ENCODE data around the gene NFIB.

NFIB gene

DNA sequence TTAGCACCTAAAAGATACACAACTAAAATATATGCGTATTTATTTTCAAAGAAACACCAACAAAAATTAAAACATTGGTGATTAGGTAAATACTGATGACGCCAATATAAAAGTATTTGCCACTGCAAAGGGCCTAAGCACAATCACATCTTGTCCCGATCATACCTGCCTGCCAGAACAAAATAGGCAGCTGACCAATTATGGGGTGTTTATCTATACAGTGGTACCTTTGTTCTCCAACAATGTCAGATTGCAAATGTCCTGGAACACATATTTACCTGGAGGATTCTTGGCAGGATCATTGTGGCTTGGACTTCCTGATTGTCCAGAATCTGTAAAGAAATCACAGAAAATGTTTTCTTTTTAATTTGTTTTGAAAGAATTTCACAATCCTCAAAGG is 134.5 kb downstream of the NFIB start:
- DNase-seq = no peak

DNA sequence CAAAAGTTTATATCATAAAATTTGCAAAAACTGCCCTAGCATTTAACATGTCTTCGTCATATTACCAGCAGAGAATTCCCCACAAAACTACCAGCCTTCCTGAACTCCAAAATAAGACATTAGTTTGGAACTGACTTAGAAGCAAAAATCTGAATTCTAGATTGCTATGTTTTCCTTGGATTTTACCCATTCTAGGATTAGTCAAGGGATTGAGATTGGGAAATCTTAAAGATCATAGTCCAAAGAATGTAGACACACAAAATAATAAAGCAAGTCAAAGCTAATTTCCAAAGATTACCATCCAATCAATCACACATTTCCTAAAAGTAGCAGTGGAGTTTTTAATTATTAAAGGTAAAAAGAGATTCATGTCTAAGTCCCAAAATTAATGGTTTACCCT is 138.2 kb downstream of the NFIB start:
- DNase-seq = no peak

DNA sequence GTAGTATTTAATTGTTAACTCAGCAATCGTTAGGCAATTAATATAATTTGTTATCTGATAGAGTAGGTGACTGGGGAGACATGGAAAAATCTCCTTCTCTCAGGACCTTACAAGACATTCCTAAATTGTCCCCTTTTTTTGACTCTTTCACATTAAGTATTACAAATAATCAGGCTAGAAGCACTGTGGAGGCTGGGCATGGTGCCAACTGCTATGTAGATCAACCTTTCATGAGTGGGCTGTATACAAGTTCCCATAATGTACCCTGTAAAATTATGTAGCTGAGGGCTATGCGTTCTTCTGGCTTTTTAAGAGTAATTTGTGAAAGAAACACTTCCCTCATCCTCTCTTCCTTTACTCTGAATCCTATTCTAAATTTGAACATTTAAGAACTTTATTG is 140.2 kb downstream of the NFIB start:
- DNase-seq = no peak

DNA sequence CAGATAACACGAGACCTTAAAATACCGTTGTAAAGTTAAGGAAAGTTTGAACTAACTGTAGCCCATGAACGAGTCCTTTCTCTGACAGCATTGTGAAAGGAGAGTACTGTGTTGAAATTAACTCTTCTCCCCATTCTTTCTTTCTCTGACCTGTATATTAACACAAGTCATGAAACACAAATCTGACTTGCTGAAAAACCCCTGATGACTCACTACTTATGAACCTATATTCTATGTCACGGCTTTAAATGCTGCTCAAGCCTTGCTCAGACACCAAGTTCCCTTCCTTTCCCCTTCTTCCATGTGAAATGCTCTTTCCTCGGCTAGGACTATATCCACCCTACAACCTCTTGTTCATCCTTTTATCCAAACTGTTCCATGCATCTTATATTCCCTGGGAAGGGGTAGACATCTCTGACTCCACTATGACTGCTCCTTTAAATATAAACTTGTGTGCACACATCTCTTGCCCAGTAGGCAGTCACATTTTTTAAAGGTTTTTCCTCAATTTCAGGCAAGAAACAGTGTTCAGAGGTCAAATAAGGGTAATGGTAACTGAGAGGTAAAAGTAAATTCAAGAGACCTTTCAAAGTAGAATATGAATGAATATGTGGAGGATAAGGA is 142.9 kb downstream of the NFIB start:
- DNase-seq = no peak

DNA sequence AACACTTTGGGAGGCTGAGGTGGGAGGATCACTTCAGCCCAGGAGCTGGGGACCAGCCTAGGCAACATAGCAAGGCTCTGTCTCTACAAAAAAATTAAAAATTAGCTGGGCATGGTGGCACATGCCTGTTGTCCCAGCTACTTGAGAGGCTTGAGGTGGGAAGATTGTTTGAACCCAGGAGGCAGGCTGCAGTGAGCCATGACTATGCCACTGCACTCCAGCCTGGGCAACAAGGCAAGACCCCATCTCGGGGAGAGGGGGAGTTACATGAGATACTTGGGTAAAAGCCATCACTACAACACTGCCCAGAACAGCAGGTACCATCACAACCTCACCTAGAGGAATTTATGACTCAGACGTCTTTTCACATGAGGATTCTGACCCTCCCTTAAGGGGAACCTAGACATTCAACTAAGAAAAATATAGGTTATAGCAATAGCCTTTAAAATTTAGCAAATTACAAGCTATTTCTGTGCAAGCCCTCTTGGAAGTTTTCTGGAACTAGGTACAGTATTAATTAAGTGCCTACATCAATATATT is 143.5 kb downstream of the NFIB start:
- DNase-seq = no peak

DNA sequence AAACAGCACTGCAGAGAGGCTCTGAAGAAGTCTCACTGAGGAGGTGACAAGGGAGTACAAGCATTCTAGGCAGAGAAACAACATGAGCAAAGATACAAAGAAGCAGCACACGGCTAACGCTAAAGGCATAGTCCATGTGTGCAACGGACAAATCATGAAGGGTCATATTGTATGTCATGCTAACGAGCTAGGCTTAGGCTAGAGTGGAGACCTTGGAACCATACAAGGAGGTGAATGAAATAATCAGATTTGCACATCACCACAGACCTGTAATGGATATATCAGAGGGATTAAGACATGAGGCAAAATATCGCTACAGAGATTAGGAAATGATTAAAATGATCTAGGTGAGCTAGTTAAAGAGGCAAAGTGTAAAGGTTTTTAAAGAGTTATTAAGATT is 145.6 kb downstream of the NFIB start:
- DNase-seq = no peak

DNA sequence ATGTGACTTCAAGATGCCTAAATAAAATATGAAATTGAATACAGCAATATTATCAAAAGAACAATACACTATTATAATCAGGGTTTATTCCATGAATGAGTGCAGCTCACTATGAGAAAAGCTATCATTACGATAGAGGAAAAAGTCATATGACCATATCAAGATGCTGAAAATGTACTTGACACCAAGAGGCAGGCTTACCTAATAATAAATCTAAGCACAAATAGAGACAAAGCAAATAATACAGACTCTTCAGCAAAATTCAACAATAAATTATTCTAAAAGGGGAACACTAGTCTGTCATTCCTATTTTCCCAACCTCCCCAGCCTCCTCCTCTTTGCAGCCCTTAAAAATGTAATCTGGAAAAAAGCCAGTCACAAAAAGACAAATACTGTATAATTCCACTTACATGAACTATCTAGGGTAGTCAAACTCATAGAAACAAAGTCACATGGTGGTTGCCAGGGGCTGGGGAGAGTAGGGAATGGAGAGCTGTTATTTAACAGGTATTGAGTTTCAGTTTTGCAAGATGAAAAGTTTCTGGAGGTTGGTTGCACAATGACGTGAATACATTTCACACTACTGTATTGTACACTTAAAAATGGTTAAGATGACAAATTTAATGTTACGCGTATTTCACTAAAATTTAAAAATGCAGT is 148.4 kb downstream of the NFIB start:
- DNase-seq = peak; percentile 10

DNA sequence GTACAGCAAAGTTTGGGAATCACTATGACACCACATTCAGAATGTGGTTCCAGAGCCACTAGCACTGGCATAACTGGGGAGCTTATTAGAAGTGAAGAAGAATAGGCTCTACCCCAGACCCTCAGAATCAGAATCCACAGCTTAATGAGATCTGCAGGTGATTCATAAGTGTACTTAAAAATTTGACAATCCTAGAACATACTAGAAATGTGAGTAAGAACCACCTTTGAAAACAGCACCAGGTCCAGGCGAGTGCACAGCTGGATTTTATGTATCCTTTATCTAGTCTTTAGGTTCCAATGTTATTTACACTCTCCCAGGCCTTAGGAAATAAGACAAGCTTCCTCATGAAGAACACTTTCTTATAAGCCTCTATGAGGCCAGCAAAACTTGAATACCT is 149.0 kb downstream of the NFIB start:
- DNase-seq = no peak

DNA sequence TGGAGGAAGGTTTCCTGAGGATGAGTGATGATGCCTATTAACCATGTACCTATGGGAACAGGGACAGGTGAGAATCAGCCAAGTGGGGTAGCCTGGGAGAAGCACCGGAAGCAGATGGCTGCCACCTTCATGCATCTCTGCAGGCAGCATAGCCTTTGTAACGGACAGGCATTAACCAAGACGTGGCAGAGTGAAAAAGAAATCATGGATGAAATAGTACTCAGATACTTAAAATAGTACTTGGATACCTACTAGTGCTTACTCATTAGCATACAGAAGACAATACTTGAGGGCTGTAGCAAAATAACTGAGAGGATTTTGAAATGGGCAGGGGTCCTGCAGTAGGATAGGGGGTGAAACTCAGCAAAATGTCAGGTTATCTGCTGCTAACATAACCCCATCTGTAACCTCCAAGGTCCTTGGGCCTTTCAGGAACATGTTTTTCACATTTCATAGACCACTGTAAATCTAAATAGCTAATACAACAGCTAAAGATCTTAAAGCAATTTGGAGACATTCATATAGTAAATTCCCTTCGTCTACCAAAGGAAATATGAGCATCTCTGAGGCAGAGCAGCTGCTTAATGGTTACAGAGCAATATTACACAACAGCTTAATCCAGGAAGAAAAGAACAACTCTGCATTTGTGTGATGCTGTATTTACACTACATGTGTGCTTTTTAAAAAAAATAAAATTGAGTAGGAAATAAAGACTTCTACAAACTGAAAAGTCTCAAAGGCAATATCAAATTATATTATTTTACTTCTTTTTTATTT is 154.3 kb downstream of the NFIB start:
- DNase-seq = no peak

DNA sequence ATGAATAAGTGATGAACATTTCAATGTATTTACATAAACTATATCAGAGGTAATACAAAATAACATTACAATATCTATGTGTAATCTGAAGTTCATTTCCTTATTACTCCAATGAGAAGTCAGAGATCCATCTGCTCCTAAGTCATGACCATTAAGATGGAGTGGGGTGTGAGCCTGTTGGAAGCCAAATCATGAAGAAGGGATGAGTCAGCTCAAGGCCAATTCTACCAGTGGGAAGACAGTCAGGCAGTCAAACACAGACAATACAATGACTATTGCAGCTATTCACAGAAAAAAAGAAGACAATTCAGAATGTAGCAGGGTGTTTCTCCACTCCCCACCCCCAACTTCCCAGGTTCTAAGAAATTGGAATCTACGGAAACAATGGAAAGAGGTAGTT is 155.0 kb downstream of the NFIB start:
- no peak for DNase-seq

DNA sequence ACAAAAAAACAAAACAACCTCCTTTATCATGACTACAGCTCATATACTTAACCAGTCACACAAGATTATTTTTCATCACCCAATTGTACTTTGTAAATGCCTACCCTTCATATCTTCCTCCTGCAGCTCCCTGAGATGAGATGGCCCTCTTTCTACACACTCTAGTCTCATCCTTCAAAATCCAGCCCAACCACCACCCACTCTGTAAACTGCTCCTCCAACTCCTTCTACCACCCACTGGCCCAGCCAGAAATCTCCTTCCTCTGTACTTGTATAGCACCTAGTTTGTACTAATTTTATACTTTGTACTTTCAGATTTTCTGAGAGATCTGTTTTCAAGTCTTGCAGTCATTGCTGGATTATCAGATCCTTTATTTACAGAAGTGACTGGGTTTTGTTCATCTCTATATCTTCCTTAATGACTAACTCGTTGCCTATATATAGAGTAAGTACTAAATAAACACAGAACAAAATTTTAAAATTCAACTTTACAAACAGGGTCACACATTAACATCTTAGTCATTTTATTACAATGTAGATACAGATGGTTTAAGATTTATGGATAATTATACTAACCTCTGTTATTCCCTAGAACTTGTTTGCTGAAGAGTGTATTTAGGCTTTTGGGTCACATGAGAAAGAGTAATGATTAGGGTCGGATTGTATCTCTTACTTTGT is 155.7 kb downstream of the NFIB start:
- DNase-seq = no peak

DNA sequence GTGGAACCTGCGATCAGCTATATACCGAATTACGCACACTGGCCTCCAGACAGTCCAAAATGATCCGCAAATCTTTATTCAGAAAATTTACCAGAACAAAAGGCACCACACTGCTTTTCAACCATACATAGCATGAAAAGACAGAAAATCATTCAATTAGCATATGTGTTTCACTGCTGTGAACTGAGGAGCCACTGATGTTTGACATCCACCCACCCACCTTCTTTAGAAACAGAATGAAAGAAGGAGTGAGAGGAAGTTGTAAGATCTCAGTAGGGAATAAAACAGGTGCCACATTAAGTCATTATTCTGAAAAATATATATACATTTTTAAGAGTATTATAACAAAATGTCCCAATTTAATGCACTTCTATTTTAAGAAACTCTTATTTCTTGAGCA is 156.8 kb downstream of the NFIB start:
- DNase-seq = no peak

DNA sequence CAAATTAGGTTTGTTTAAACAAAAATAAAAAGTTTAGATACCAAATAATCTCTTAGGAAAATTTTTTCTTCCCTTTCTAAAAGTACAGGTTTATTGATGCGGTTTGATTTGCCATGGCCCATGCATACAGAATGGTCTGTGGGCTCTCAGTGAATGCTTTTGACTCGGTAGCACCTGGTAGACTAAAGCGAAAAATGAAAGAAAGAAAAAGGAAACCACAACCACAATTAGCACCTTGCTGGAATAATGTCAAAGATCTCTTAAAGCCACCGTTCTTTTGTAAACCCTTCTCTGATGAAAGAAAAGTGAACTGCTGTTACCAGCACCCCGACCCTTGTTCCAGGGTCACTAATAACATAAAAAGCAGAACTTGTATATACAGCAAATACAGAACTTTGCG is 157.9 kb downstream of the NFIB start:
- no peak for DNase-seq

DNA sequence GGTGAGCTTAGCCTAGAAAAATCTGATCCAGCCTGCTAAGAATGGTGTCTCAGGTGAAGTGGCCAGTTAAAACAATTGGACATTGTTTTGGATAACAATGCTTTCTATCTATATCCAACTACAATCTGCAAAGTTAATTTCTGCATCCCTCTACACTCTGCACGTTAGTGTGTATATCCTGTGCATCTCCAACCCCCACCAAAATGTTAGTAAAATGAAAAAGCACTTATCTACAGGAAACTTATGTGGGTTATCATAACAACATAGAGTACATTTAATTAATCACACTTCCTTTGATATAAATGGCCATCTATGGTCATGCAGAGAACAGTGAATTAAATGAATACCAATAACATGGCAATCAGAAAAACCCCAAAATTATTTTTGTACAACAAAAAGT is 158.7 kb downstream of the NFIB start:
- DNase-seq = no peak

DNA sequence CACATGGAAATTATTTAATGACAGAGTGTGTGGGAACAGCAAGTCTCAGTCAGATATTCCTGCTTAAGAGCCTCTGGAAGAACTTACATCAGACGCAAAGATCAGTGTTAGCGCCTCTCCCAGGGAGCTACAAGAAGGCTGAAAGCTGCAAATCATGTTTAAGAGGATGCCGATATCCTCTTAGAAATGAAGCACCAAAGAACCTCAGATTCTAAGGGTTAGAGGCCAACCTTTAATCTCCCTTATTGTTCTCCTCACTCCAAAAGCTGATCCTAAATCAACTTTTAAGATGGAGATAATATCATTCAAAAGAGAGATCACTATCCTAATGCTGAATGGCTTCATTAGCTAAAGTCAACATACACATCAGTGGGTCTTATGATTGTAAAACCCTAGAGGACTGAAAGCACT is 160.6 kb downstream of the NFIB start:
- DNase-seq = no peak

DNA sequence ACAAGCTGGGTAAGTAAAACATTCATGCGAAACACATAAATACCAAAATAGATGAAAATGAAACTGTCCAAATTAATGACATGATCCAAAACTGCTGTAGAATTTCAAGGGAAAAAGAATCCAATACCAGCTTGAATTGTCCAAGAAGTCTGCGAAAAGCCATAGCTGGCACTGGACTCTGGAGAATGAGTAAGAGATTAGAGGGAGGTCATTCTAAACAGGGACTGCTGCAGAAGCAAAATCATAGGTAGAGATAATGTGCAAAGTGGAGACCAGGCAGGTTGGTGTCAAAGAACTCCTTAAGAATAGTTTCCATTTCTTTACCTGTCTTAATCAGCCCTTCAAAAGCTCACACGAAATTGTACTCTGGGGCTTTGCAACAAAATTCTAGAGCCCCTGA is 162.5 kb downstream of the NFIB start:
- DNase-seq = no peak

DNA sequence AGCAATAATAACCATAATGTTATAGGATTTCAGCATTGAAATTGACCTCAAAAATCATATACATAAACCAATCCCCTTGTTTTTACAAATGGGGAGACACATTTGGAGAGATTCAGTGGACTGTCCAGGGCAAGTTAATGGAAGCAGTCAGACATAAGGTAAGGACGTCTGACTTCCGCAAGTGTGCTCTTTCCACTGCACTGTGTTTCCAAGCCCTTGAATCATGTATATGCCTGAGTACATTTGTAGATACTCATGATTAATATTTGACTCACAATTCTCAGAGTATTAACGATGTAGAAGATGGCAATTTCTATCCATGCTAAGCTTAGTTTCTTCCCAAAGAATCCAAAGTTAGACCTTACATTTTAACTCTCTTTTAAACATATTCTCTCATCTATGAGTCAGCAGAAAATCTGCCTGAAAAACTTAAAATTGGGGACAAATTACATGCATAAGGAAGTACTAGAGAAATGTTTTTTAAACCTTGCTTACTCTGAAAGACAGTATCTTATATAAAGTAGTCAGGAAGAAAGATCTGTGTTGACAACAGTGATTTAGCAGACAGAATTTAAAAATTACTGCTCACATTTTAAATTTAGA is 165.3 kb downstream of the NFIB start:
- DNase-seq = no peak

DNA sequence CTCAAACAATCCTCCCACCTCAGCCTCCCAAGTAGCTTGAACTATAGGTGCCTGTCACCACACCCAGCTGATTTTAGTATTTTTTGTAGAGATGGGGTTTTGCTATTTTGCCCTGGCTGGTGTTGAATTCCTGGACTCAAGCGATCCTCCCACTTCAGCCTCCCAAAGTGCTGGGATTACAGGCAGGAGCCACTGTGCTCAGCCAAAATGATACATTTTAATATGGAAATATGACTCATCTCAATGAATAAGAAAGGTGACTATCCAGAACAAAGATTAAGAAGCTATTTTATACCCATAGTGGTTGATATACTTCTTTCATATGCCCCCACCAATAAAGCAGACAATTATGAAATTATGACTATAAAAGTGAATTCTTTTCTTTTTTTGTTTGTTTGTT is 166.2 kb downstream of the NFIB start:
- no peak for DNase-seq

DNA sequence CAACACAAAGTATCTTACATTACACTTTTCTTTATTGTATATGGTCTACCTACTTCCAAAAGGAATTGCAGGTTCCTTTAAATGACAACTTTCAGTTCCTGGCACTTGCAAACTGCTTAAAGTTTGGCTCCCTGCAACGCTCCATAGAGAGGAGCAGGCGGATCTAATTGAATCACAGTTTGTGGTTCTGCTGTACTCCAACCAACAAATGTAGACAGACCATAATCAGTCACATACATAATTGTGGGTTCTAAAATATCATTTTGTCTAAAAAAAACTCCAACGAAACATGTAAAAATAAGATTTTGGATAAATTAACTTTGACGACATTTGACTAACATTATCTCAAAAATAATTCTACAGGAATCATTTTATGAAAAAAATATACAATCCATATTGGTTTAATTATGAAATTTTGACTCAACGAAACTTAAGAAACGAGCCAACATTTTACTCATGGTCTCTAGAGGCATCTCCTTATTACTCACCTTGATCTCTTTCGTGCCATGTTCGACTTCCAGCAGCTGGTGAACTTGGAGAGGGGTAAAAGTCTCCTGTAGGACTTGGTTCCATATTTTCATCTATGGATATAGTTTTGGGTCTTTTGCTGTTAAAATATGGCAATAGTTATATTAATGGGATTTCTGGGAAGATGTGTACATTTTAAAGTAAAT is 167.6 kb downstream of the NFIB start:
- no peak for DNase-seq

DNA sequence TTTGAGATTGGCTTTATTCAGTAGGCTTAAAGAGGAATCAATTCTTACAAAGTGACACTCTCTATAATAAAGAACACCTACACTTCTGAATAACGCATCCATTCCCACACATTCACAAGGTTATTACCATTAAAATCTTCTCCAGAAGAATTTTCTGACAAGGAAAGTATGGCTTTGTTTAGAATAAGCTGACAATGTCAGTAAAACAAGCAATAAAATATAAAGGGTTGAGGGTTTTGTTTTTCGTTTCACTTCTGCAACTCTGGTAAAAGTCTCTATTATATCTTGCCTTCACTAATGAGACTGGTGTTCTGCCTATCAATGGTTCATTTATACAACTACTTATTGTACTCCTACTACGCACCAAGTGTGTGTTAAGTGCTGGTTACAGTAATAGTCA is 169.7 kb downstream of the NFIB start:
- DNase-seq = no peak

DNA sequence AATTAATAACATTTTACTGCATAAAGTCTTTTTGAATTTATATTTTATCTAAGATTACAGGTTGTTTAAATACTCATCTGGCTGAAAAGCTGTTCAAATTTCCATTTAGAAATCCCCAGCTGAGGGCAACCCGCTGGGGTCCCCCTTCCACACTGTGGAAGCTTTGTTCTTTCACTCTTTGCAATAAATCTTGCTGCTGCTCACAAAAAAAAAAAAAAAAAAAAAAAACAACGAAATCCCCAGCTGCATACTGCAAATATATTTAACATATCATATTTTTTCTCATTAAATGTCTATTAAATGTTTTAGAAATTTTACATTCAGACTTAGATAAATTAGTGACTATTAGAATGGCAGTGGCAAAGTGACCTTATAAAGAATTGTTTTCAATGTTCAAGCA is 172.2 kb downstream of the NFIB start:
- no peak for DNase-seq

DNA sequence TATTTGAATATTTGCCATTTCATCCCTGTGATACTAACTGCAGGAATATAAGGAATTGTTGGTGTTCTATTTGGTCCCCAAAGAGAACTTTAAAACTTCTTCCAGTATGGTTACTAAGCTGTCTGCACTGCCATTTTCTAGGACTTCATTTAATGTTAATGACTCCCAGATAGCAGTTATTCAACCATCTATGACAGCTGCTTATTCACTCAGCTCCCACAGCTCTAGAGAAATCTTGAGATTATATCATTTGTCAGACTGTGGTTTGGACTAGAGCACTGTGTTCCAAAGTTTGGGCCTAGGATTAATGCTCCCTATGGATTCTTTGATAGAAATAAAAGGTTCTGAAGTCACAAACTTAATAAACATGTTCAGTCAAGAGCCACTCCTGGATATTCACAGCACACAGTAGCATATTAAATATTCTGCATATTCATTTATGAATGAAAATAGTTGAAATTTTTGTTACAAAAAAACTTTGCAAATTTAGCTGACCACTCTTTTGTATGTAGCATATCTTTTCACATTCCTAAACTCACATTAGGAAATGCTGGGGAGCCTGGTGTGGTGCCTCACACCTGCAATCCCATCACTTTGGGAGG is 173.7 kb downstream of the NFIB start:
- no peak for DNase-seq

All from SHP77 treated with DMSO at 0.1 percent for 48 hours (cell line).